Measurements from ENCODE around the gene SIGLEC1.
A peak's percentile ranks its signal among the peaks of the same experiment; 100 is the strongest.

SIGLEC1 gene

GRCh38 chr20:3712279-3712873, at the start of gene SIGLEC1:
Gene SIGLEC1 (minus strand): TSS chr20:3712600. CDS start chr20:3707128, 5,472 bp downstream.
- DNase-seq (ENCODE audit: low spot score): no peak

- no peak for DNase-seq (ENCODE audit: low spot score)
Measured at GRCh38 chr20:3760655-3761348, 48.4 kb upstream of the SIGLEC1 start.

- DNase-seq (ENCODE audit: low spot score): no peak
Measured at GRCh38 chr20:3759884-3760283, 47.5 kb upstream of the SIGLEC1 start.

- DNase-seq (ENCODE audit: low spot score): no peak
Measured at GRCh38 chr20:3759316-3759823, 47.0 kb upstream of the SIGLEC1 start.

- DNase-seq (ENCODE audit: low spot score): no peak
Measured at GRCh38 chr20:3758566-3758965, 46.2 kb upstream of the SIGLEC1 start.

- DNase-seq (ENCODE audit: low spot score): no peak
Measured at GRCh38 chr20:3757268-3757667, 44.9 kb upstream of the SIGLEC1 start.

- DNase-seq (ENCODE audit: low spot score): no peak
Measured at GRCh38 chr20:3755814-3756480, 43.5 kb upstream of the SIGLEC1 start.

GRCh38 chr20:3755269-3755668, 42.9 kb upstream of the SIGLEC1 start:
- DNase-seq (ENCODE audit: low spot score): no peak

- DNase-seq (ENCODE audit: low spot score): no peak
Measured at GRCh38 chr20:3754276-3754630, 41.9 kb upstream of the SIGLEC1 start.

GRCh38 chr20:3753501-3754275, 41.3 kb upstream of the SIGLEC1 start:
- DNase-seq (ENCODE audit: low spot score): no peak

GRCh38 chr20:3753098-3753497, 40.7 kb upstream of the SIGLEC1 start:
- peak; percentile 99 for DNase-seq (ENCODE audit: low spot score)

GRCh38 chr20:3752386-3752759, 40.0 kb upstream of the SIGLEC1 start:
- no peak for DNase-seq (ENCODE audit: low spot score)

GRCh38 chr20:3751675-3752385, 39.4 kb upstream of the SIGLEC1 start:
- DNase-seq (ENCODE audit: low spot score): no peak

- DNase-seq (ENCODE audit: low spot score): no peak
Measured at GRCh38 chr20:3751305-3751674, 38.9 kb upstream of the SIGLEC1 start.

- peak; percentile 96 for DNase-seq (ENCODE audit: low spot score)
Measured at GRCh38 chr20:3749689-3750531, 37.5 kb upstream of the SIGLEC1 start.

GRCh38 chr20:3749087-3749688, 36.8 kb upstream of the SIGLEC1 start:
- DNase-seq (ENCODE audit: low spot score): no peak

- no peak for DNase-seq (ENCODE audit: low spot score)
Measured at GRCh38 chr20:3748073-3748472, 35.7 kb upstream of the SIGLEC1 start.

- DNase-seq (ENCODE audit: low spot score): no peak
Measured at GRCh38 chr20:3747471-3747870, 35.1 kb upstream of the SIGLEC1 start.

GRCh38 chr20:3745686-3746173, 33.3 kb upstream of the SIGLEC1 start:
- DNase-seq (ENCODE audit: low spot score): no peak

All from HuH-7 (cell line).